SJSA1 (cell line): ENCODE data around the gene BTBD18. TPM values are rescaled to one million over a fixed set of nuclear protein-coding genes. Genes with fewer than 3 reads are reported as not detected.
"Not testable (repeated sequence)": the region's sequence is repeated elsewhere in the genome, so short reads cannot be mapped to it uniquely, and the experiment has no call there.

ENCODE experiments used
- DNase-seq, 2 experiments: peaks; one replicate each; pipeline ENCODE4 v3.0.0-alpha.2; 2015 to 2020; ENCODE audit warnings: low spot score in 2 of 2, low read depth in 1 of 2
- H3K27ac ChIP-seq: fragments of 250-450 bp; sonication (Bioruptor Pico); 2 replicates; pipeline ENCODE4 v1.5.1; 2020; ENCODE audit warnings: mild to moderate bottlenecking, moderate library complexity
- H3K27me3 ChIP-seq: fragments of 250-450 bp; sonication (Bioruptor Pico); replicated peaks from 2 replicates; pipeline ENCODE4 v1.5.1; 2020; ENCODE audit warnings: mild to moderate bottlenecking, moderate library complexity
- H3K36me3 ChIP-seq: fragments of 250-450 bp; sonication (Bioruptor Pico); 2 replicates; pipeline ENCODE4 v1.5.1; 2020; ENCODE audit warnings: mild to moderate bottlenecking
- H3K4me1 ChIP-seq: fragments of 250-450 bp; sonication (Bioruptor Pico); replicated peaks from 2 replicates; pipeline ENCODE4 v1.6.1; 2021; ENCODE audit warnings: mild to moderate bottlenecking
- H3K4me3 ChIP-seq: fragments of 250-450 bp; sonication (Bioruptor Pico); 2 replicates; pipeline ENCODE4 v1.5.1; 2020; ENCODE audit warnings: mild to moderate bottlenecking
- H3K9me3 ChIP-seq: fragments of 250-450 bp; sonication (Bioruptor Pico); replicated peaks from 2 replicates; pipeline ENCODE4 v1.5.1; 2020; ENCODE audit warnings: mild to moderate bottlenecking
- total RNA-seq: library from RNA; depleted of rRNA; stranded (reverse); fragments of >200 nt; shearing (Covaris generic); gene quantifications from 2 replicates; pipeline ENCODE4 v1.2.3, GENCODE V29; 2014

Gene BTBD18
- total RNA-seq, 1 experiment from 2014 or later = not detected

DNA sequence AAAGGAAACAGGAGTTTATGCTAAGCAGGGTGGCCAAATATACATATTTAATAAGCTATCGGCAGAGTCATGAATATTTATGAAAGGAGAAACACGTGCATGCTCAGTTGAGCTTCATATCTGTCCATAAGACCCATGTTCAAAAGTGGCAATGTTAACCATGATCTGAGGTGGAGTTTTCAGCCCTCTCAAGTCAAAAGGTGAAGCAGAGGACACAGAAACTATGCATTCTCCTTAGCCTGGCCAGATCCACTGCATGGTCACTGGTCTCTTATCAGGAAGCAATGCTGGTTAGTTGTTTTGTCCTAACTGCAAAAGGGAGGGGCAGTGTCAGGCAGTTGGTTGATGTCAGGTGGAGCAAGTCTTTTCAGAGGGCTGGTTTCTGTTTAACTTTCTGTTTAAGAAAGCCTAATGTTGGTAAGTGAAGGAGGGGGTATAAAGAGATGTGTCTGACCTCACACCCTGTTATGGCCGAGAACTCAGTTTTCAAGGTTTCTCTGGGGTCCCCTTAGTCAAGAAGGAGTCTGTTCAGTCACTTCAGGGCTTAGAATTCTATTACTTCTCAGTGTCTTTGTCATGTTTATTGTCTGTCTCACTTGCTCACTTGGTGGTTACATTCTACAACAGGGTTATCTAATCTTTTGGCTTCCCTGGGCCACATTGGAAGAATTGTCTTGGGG, 15.9 kb downstream of the BTBD18 start:
- Histone ChIP-seq H3K27me3 (no peaks in the 10 kb centered on the region), H3K36me3 (peaks cover 50% of the 10 kb centered on the region), H3K27ac (no peak overlapping the region), H3K4me1 (peaks cover 2% of the 10 kb centered on the region), H3K9me3 (no peaks in the 10 kb centered on the region), H3K4me3 (no peak overlapping the region)
- no peak for DNase-seq

DNA sequence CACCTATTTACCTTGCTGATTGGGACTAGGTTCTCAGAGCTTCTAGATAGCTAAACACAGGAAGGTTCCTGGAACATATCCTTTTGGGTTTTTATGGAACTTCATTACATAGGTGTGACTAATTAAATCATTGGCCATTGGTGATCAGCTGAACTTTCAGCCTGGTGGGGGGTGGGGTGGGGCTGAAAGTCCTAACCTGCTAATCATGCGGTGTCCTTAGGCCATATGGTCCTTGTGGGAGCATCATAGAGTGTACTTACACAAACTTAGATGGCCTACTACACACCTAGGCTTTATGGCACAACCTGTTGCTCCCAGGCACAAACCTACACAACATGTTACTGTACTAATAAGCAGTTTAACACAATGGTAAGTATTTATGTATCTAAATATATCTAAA, 19.0 kb downstream of the BTBD18 start:
- Histone ChIP-seq H3K4me1 (no peaks in the 10 kb centered on the region), H3K27me3 (no peaks in the 10 kb centered on the region), H3K27ac (no peak overlapping the region), H3K36me3 (peaks cover 26% of the 10 kb centered on the region), H3K4me3 (no peak overlapping the region), H3K9me3 (no peaks in the 10 kb centered on the region)
- DNase-seq = no peak

DNA sequence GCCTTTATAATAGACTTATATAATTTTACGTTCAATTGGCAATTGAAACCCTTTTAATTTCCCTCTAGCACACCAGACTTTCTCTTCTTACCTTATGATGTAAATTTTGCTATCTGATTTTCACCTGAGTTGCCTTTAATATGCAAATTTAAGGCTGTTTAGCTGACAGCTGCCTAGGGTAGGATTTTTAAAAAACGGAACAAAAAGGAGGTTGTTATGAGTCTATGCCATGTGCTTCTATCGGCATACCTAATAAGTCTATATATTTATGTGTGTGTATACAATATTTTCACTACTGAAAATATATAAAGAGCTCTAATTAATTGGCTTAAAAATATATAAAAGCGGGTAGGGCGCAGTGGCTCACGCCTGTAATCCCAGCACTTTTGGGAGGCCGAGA, 22.1 kb downstream of the BTBD18 start:
- Histone ChIP-seq H3K4me1 (no peaks in the 10 kb centered on the region), H3K4me3 (no peak overlapping the region)
- DNase-seq = no peak

DNA sequence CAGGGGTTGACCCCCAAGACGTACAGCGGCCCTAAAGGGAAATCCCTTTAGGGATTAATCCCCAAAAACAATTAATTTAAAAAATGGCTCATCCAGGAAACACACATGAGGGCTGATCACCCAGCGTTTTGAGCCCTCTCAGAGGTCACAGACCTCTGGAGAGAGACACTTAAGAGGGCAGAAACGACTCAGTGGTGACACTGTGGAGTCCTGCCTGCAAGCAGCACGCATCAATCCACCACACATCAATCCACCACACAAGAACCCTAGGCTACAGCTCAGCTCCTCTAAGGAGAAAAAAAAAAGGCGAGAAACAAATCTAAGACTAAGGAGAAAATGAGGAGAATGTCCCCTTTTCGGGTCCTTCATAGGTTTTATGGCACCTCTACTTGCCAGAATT, 22.8 kb downstream of the BTBD18 start:
- no peak for DNase-seq
- Histone ChIP-seq H3K4me3 (no peak overlapping the region), H3K9me3 (no peaks in the 10 kb centered on the region), H3K27ac (no peak overlapping the region), H3K27me3 (no peaks in the 10 kb centered on the region), H3K4me1 (no peaks in the 10 kb centered on the region), H3K36me3 (peaks cover 15% of the 10 kb centered on the region)

More for the DNA sequence above, 22.1 kb downstream of the BTBD18 start:
- H3K9me3 ChIP-seq = no peaks in the 10 kb centered on the region
- H3K27me3 ChIP-seq = no peaks in the 10 kb centered on the region
- no peak overlapping the region for H3K27ac ChIP-seq
- peaks cover 13% of the 10 kb centered on the region for H3K36me3 ChIP-seq

DNA sequence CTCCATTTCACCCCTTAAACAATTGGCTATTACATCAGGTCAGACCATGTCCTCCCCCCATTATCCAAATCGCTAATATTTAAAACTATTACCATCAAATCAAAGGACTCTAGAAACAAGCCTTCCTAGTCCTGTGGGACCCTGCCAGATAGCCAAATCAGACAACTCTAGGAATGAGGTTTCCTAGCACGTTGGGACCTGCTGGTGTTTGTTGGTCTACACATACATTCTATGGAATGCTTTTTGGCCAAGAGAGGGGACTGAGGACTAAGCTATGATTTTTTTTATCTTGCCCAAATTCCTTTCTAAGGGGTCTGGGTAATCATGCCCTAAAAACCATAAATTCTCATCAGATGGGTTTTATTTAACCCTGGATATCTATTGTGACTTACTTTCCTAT, 24.4 kb downstream of the BTBD18 start:
- H3K9me3 ChIP-seq = no peaks in the 10 kb centered on the region
- no peaks in the 10 kb centered on the region for H3K27me3 ChIP-seq
- H3K27ac ChIP-seq = no peak overlapping the region
- H3K4me1 ChIP-seq = no peaks in the 10 kb centered on the region
- no peak for DNase-seq
- peaks cover 18% of the 10 kb centered on the region for H3K36me3 ChIP-seq
- no peak overlapping the region for H3K4me3 ChIP-seq

DNA sequence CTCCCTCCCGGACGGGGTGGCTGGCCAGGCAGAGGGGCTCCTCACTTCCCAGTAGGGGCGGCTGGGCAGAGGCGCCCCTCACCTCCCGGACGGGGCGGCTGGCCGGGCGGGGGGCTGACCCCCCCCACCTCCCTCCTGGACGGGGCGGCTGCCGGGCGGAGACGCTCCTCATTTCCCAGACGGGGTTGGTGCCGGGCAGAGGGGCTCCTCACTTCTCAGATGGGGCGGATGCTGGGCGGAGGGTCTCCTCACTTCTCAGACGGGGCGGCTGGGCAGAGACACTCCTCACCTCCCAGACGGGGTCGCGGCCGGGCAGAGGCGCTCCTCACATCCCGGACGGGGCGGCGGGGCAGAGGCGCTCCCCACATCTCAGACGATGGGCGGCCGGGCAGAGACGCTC, 34.9 kb downstream of the BTBD18 start:
- Histone ChIP-seq H3K4me1 (peaks cover 10% of the 10 kb centered on the region), H3K36me3 (peaks cover 25% of the 10 kb centered on the region)
- H3K4me3 ChIP-seq, H3K27ac ChIP-seq, H3K27me3 ChIP-seq, H3K9me3 ChIP-seq, DNase-seq: not testable (repeated sequence)

DNA sequence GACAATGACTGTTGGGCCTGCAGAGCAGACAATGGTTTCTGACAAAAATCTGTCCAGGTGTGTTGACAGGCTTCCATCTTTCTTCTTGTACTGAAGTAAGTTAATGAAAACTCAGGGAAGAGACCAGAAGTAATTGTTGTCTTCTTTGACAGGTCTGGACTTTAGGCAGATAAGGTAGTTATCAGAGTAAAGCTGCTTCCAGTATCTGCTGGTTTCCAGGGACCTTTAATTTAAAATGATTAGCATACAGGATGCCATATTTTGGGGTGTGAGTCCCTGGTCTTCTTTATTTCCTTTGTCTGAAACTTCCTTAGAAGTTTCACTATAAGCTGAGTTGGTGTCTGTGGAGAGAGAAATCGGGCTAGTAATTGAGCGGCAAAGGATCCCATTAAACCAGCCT, 37.8 kb downstream of the BTBD18 start:
- DNase-seq = no peak
- Histone ChIP-seq H3K4me1 (peaks cover 18% of the 10 kb centered on the region), H3K4me3 (peak overlapping the region; percentile 74)

DNA sequence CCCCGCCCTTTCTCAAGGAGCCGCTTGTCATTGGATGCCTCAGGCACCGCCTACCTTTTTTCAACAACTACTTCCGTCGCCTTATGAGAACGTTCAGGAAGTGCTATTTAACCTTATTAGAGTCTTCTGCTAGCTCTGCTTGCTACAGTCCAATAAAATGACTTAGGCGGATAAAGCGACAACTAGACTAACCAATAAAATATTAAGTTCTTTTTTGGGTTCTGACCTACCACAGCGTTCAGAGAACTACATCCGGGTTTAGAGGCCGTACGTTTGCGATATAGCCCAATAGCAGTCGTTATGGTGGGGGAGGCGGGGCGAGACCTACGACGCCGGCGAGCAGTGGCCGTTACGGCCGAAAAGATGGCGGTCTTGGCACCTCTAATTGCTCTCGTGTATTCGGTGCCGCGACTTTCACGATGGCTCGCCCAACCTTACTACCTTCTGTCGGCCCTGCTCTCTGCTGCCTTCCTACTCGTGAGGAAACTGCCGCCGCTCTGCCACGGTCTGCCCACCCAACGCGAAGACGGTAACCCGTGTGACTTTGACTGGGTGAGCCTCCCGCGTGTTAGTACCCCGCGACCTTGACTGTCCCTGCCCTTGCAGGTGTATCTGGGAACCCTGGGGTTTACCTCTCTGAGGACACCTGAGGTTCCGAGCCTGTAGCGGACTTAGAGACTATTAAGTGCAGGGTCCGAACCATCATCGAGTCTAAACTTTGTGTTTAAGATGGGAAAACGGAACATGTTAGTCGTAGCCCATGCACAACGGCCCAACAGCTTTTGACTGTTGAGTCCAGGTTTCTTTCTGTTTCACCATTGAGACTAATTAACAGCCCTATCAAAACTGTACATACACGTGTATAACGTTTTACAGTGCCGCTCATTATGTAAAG, 39.1 kb downstream of the BTBD18 start, which contains the start of gene TMX2:
Gene TMX2 (plus strand): TSS at position 338 of the 895 bp plus-strand sequence. CDS start 26 bp downstream, at position 364.
- Histone ChIP-seq H3K4me3 (peak within 1 kb of the TSS; percentile 74), H3K4me1 (peaks cover 18% of the 10 kb centered on the region), H3K27ac (peak within 1 kb of the TSS; percentile 69), H3K27me3 (no peaks in the 10 kb centered on the region), H3K9me3 (no peaks in the 10 kb centered on the region), H3K36me3 (peaks cover 26% of the 10 kb centered on the region)
- DNase-seq = peak; percentile 95 to 96

More for the DNA sequence above, 37.8 kb downstream of the BTBD18 start:
- Histone ChIP-seq H3K27ac (no peak overlapping the region), H3K9me3 (no peaks in the 10 kb centered on the region), H3K36me3 (peaks cover 18% of the 10 kb centered on the region), H3K27me3 (no peaks in the 10 kb centered on the region)

DNA sequence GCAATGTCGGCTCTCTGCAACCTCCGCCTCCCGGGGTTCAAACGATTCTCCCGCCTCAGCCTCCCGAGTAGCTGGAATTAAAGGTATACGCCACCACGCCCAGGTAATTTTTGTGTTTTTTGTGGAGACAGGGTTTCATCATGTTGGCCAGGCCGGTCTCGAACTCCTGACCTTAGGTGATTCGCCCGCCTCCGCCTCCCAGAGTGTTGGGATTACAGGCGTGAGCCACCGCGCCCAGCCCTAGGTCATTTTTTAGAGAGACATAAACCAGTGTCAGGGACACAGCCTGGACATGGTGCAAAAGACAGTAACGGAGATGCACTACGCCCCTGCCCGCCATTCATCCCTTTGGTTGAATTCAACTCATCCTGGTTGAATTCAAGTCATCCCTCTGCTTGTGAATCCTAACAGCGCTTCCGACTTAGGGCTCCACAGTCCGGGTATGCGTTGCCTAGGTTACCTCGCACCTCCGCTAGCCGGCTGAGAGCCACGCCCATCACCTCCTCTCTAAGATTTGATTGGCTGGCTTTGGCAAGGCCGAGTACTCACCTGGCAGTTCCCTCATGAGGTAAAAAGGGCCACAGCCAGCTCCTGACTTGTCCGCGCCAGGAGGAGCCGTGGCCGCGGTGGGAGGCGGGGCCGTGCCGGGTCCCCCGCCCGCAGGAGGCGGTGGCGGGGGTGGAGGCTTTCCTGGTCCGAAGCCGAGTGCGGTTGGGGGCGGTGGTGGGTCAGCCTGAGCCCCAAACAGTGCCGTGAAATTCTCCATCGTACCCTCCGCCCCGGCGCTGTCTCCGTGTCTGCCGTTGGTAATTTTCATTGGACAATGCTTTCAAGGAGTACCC, 40.0 kb downstream of the BTBD18 start, which contains the start of gene MED19:
Gene MED19 (minus strand): TSS at position 802 of the 842 bp plus-strand sequence. CDS start 36 bp downstream, at position 766.
- DNase-seq = peak in 1 of 2 experiments; percentile 68
- Histone ChIP-seq H3K36me3 (peaks cover 28% of the 10 kb centered on the region), H3K27ac (peak within 1 kb of the TSS; percentile 69), H3K27me3 (no peaks in the 10 kb centered on the region), H3K4me3 (peak within 1 kb of the TSS; percentile 74), H3K9me3 (no peaks in the 10 kb centered on the region), H3K4me1 (peaks cover 18% of the 10 kb centered on the region)

DNA sequence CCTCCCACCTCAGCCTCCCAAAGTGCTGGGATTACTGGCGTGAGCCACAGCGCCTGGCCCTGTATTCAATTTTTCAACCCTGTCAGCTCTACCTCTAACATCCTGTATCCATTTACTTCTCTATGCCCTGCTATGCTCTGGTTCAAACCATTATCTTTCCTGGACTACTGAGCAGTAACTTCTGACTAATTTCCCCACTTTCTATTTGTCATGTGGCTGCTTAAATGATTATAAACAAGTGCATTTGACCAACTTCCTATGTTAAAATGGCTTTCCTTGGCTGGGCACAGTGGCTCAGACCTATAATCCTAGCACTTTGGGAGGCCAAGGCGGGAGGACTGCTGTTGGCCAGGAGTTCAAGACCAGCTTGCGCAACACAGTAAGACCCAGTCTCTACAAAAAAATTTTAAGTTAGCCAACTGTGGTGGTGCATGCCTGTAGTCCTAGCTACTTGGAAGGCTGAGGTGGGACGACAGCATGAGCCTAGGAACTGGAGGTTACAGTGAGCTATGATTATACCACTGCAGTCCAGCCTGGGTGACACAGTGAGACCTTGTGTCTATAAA, 41.7 kb downstream of the BTBD18 start:
- no peaks in the 10 kb centered on the region for H3K27me3 ChIP-seq
- peaks cover 18% of the 10 kb centered on the region for H3K4me1 ChIP-seq
- no peak overlapping the region for H3K4me3 ChIP-seq
- H3K27ac ChIP-seq = no peak overlapping the region
- no peak for DNase-seq
- H3K9me3 ChIP-seq = no peaks in the 10 kb centered on the region
- H3K36me3 ChIP-seq = peaks cover 39% of the 10 kb centered on the region

DNA sequence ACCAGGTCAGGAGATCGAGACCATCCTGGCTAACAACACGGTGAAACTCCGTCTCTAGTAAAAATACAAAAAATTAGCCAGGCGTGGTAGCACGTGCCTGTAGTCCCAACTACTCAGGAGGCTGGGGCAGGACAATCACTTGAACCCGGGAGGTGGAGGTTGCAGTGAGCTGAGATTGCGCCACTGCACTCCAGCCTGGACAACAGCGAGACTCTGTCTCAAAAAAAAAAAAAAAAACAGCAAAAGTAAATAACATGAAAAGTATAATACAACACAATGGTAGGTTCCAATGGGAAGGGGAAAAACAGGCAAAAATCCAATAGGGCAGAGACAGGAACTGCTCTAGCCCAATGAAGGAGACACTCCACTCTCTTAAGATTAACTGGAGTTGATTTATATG, 46.2 kb downstream of the BTBD18 start:
- not testable (repeated sequence) for H3K9me3 ChIP-seq, DNase-seq, H3K27ac ChIP-seq, H3K27me3 ChIP-seq, H3K4me3 ChIP-seq, H3K4me1 ChIP-seq
- H3K36me3 ChIP-seq = peaks cover 60% of the 10 kb centered on the region

DNA sequence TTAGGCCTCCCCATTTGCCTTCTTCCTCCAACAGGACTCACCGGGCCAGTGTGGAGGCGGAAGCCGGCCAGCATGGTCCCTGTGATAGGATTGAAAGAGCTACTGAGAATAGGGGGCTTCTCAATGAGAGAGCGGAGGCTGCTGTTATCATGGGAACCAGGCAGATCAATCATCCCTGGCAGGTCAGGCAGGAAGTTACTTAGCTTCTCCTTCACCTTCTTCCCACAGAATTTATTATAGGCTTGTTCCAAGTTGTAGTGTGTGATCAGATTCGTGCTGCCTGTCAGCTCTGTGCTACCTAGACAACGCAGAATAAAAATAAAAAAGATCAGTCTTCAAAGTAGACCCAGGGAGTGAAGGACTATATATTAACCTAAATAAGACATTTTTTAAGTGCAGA, 46.7 kb downstream of the BTBD18 start:
- no peak overlapping the region for H3K4me3 ChIP-seq
- no peaks in the 10 kb centered on the region for H3K9me3 ChIP-seq
- H3K36me3 ChIP-seq = peaks cover 59% of the 10 kb centered on the region
- no peaks in the 10 kb centered on the region for H3K4me1 ChIP-seq
- H3K27me3 ChIP-seq = no peaks in the 10 kb centered on the region
- no peak for DNase-seq
- H3K27ac ChIP-seq = no peak overlapping the region

DNA sequence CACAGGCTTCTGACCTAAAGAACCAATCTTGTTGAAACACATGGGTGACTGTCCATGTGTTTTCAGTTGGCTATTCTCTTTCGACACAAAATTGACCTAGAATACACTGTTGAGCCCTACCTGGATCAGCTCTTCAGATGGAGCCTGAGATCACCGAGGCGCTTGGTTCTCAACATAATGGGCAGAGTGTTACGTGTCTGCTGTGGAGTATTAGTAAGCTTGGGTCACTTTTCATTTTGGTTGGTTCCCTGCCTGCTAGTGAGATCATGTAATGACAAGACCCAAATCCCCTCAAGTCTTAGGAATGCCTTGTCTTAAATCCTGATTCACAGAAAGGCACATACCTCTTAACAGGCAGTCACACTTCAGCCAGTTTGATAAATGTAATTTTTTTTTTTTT, 48.3 kb downstream of the BTBD18 start:
- no peak for DNase-seq
- no peaks in the 10 kb centered on the region for H3K9me3 ChIP-seq
- no peaks in the 10 kb centered on the region for H3K4me1 ChIP-seq
- H3K27ac ChIP-seq = no peak overlapping the region
- no peak overlapping the region for H3K4me3 ChIP-seq
- no peaks in the 10 kb centered on the region for H3K27me3 ChIP-seq
- peaks cover 68% of the 10 kb centered on the region for H3K36me3 ChIP-seq
